Prostate gland (tissue), 2 donors: Measurements from ENCODE around the gene ZMYM4.

Source experiments
- POLR2A ChIP-seq: fragments of 450-650 bp; IDR thresholded peaks from one replicate; pipeline ENCODE4 v1.6.1; 2016; ENCODE audit warnings: antibody characterized with exemption, mild to moderate bottlenecking
- POLR2AphosphoS5 ChIP-seq: sonication (generic); formaldehyde crosslinking; IDR thresholded peaks from one replicate; pipeline ENCODE4 v1.6.1; 2017; ENCODE audit warnings: antibody characterized with exemption
- TF ChIP-seq, protein P1 (sequence below), 4 experiments: fragments of 200-600 bp in 2 of 4; fragments of 450-650 bp in 2 of 4; sonication (generic) in 2 of 4; IDR thresholded peaks; 1 replicate in 3 of 4; 2 replicates in 1 of 4; pipeline ENCODE4 v1.5.1; 2016 to 2019; ENCODE audit warnings: antibody characterized with exemption in 4 of 4, mild to moderate bottlenecking in 2 of 4, moderate library complexity in 2 of 4

DNA sequence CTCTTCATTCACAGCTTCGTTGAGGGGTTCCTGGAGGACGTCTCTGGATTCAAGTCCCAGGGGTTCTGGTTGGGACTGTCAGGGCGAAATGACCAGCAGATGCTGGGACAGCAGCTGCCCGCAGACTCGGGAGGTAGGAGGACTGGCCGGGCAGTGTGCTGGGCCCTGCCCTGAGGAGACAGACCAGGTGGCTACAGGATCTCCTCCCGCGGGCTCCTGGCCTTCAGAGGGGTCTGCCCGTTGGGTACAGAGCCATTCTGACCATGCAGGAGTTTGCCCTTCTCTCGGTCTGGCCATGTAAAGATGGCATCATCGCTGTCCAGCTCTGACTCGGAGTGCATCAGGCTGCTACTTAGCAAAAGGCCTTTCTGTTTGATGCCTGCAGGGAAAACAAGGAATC, 166.2 kb downstream of the ZMYM4 start:
- TF ChIP-seq, protein P1, sequence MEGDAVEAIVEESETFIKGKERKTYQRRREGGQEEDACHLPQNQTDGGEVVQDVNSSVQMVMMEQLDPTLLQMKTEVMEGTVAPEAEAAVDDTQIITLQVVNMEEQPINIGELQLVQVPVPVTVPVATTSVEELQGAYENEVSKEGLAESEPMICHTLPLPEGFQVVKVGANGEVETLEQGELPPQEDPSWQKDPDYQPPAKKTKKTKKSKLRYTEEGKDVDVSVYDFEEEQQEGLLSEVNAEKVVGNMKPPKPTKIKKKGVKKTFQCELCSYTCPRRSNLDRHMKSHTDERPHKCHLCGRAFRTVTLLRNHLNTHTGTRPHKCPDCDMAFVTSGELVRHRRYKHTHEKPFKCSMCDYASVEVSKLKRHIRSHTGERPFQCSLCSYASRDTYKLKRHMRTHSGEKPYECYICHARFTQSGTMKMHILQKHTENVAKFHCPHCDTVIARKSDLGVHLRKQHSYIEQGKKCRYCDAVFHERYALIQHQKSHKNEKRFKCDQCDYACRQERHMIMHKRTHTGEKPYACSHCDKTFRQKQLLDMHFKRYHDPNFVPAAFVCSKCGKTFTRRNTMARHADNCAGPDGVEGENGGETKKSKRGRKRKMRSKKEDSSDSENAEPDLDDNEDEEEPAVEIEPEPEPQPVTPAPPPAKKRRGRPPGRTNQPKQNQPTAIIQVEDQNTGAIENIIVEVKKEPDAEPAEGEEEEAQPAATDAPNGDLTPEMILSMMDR (IDR thresholded peaks at IDR 0.05), result no peak
- TF ChIP-seq POLR2A, result no peak
- TF ChIP-seq POLR2AphosphoS5, result no peak
